ENCODE results near the gene PIAS4. TPM values are rescaled to one million over a fixed set of nuclear protein-coding genes. Genes with fewer than 3 reads are reported as not detected.
A peak's percentile ranks its signal among the peaks of the same experiment; 100 is the strongest.

Gene PIAS4
- total and polyA plus RNA-seq, 2 of the 13 experiments (the other 11 are each of a cell fraction or from before 2014, with no cell fraction given), result 9.0 to 20.1 TPM

DNA sequence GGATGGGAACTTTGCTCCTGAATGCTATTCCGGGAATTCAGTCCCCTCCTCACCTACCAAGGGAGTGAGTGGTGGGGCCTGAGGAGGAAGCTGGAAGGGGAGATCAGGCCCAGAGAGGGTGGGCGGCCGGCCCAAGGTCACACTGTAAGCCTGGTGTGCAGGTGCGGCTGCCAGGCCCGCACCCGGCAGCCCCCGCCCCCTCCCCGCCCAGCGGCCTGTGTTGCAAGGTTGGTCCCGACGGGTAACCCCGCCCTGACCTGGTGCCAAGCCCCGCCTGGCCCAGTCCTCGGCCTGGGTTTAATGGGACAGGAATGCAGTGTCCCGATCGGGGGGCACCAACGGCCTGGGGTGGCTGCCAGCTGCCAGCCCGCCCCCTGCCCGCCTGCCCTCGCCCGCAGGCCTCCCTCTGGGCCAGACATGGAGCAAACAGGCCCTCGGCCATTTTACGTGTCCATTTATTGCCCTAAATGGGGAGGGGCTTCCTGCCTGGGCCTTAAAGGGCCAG lies 53.7 kb downstream of the PIAS4 start (continued):
- TF ChIP-seq, protein P1, sequence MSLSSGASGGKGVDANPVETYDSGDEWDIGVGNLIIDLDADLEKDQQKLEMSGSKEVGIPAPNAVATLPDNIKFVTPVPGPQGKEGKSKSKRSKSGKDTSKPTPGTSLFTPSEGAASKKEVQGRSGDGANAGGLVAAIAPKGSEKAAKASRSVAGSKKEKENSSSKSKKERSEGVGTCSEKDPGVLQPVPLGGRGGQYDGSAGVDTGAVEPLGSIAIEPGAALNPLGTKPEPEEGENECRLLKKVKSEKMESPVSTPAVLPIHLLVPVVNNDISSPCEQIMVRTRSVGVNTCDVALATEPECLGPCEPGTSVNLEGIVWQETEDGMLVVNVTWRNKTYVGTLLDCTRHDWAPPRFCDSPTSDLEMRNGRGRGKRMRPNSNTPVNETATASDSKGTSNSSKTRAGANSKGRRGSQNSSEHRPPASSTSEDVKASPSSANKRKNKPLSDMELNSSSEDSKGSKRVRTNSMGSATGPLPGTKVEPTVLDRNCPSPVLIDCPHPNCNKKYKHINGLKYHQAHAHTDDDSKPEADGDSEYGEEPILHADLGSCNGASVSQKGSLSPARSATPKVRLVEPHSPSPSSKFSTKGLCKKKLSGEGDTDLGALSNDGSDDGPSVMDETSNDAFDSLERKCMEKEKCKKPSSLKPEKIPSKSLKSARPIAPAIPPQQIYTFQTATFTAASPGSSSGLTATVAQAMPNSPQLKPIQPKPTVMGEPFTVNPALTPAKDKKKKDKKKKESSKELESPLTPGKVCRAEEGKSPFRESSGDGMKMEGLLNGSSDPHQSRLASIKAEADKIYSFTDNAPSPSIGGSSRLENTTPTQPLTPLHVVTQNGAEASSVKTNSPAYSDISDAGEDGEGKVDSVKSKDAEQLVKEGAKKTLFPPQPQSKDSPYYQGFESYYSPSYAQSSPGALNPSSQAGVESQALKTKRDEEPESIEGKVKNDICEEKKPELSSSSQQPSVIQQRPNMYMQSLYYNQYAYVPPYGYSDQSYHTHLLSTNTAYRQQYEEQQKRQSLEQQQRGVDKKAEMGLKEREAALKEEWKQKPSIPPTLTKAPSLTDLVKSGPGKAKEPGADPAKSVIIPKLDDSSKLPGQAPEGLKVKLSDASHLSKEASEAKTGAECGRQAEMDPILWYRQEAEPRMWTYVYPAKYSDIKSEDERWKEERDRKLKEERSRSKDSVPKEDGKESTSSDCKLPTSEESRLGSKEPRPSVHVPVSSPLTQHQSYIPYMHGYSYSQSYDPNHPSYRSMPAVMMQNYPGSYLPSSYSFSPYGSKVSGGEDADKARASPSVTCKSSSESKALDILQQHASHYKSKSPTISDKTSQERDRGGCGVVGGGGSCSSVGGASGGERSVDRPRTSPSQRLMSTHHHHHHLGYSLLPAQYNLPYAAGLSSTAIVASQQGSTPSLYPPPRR (CRISPR knock-in tag; IDR thresholded peaks at IDR 0.05; ENCODE audit: borderline replicate concordance), result no peak
- TF ChIP-seq MZF1 (CRISPR knock-in tag; IDR thresholded peaks at IDR 0.05; ENCODE audit: borderline replicate concordance) (no peak), KDM4B (CRISPR knock-in tag; IDR thresholded peaks at IDR 0.05) (no peak), SP2 (CRISPR knock-in tag; IDR thresholded peaks at IDR 0.05) (no peak), TAF15 (IDR thresholded peaks at IDR 0.05; ENCODE audit: low read depth, low read length, poor library complexity, severe bottlenecking) (peak; percentile 31), RXRA (CRISPR knock-in tag; IDR thresholded peaks at IDR 0.05) (peak; percentile 20; the same call in 1 of the 2 replicates), PRMT3 (CRISPR knock-in tag; IDR thresholded peaks at IDR 0.05; ENCODE audit: borderline replicate concordance, low read depth) (0 out of 2 replicates have a peak, but pooled peaks have one; percentile 22), HNF4A (CRISPR knock-in tag; IDR thresholded peaks at IDR 0.05) (peak; percentile 24; the same call in 1 of the 2 replicates), PHF21A (CRISPR knock-in tag; IDR thresholded peaks at IDR 0.05) (peak; percentile 71), POGK (CRISPR knock-in tag; conservative IDR thresholded peaks at IDR 0.05) (peak; percentile 47), ZNF776 (CRISPR knock-in tag; IDR thresholded peaks at IDR 0.05) (no peak), XRCC5 (optimal IDR thresholded peaks at IDR 0.05; ENCODE audit: low read length) (no peak), ZBTB3 (CRISPR knock-in tag; IDR thresholded peaks at IDR 0.05; ENCODE audit: borderline replicate concordance, low read depth) (no peak), FOXP1 (IDR thresholded peaks at IDR 0.05) (no peak), FOXP1 (CRISPR knock-in tag; IDR thresholded peaks at IDR 0.05) (no peak), ZNF501 (CRISPR knock-in tag; IDR thresholded peaks at IDR 0.05) (peak; percentile 67; the same call in 1 of the 2 replicates), ISX (CRISPR knock-in tag; conservative IDR thresholded peaks at IDR 0.05) (no peak), MXI1 (IDR thresholded peaks at IDR 0.05; ENCODE audit: borderline replicate concordance, low read depth, low read length) (no peak; the same call in 2 of the 3 replicates), ZNF878 (CRISPR knock-in tag; IDR thresholded peaks at IDR 0.05) (no peak), SMARCE1 (IDR thresholded peaks at IDR 0.05; ENCODE audit: borderline replicate concordance) (no peak), MED1 (CRISPR knock-in tag; IDR thresholded peaks at IDR 0.05) (peak; percentile 38; the same call in 1 of the 2 replicates)
- TF ChIP-seq, protein P2, sequence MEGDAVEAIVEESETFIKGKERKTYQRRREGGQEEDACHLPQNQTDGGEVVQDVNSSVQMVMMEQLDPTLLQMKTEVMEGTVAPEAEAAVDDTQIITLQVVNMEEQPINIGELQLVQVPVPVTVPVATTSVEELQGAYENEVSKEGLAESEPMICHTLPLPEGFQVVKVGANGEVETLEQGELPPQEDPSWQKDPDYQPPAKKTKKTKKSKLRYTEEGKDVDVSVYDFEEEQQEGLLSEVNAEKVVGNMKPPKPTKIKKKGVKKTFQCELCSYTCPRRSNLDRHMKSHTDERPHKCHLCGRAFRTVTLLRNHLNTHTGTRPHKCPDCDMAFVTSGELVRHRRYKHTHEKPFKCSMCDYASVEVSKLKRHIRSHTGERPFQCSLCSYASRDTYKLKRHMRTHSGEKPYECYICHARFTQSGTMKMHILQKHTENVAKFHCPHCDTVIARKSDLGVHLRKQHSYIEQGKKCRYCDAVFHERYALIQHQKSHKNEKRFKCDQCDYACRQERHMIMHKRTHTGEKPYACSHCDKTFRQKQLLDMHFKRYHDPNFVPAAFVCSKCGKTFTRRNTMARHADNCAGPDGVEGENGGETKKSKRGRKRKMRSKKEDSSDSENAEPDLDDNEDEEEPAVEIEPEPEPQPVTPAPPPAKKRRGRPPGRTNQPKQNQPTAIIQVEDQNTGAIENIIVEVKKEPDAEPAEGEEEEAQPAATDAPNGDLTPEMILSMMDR (CRISPR knock-in tag; IDR thresholded peaks at IDR 0.05), result no peak

All from HepG2 (cell line).